KOPT-K1 (cell line): ENCODE results near the gene WDR86.

ENCODE experiments used
- H3K27ac ChIP-seq: fragments of 200-600 bp; sonication (generic); 2 replicates; pipeline ENCODE4 v1.5.1; 2016; ENCODE audit warnings: antibody characterized with exemption, mild to moderate bottlenecking, low read depth, low read length; ENCODE audit not compliant: poor library complexity, severe bottlenecking
- H3K36me3 ChIP-seq: fragments of 200-600 bp; sonication (generic); 2 replicates; pipeline ENCODE4 v1.5.1; 2017; ENCODE audit warnings: antibody characterized with exemption, mild to moderate bottlenecking, low read length, moderate library complexity; ENCODE audit not compliant: insufficient read depth
- H3K9me3 ChIP-seq: fragments of 200-600 bp; sonication (generic); 2 replicates; pipeline ENCODE4 v1.5.1; 2017; ENCODE audit warnings: antibody characterized with exemption, low read length, mild to moderate bottlenecking; ENCODE audit not compliant: insufficient read depth, poor library complexity, severe bottlenecking

WDR86 gene

DNA sequence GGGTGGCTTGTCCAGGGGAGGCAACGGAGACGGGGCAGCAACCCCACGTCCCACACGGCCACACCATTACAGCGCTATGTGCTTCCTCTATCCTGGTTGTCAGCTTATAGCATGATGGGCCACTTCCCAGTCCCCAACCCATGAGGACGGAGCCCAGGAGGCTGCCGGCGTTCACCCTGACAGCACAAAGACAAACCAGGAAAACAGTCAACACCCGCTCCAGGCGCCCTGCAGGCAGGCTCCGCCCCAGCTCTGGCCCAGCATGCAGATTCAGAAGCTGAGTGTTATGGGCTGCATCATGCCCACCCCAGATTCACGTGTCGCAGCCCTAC, 14.8 kb downstream of the WDR86 start:
- Histone ChIP-seq H3K36me3 (no peaks in the 10 kb centered on the region), H3K9me3 (peaks cover 11% of the 10 kb centered on the region), H3K27ac (no peak overlapping the region)

DNA sequence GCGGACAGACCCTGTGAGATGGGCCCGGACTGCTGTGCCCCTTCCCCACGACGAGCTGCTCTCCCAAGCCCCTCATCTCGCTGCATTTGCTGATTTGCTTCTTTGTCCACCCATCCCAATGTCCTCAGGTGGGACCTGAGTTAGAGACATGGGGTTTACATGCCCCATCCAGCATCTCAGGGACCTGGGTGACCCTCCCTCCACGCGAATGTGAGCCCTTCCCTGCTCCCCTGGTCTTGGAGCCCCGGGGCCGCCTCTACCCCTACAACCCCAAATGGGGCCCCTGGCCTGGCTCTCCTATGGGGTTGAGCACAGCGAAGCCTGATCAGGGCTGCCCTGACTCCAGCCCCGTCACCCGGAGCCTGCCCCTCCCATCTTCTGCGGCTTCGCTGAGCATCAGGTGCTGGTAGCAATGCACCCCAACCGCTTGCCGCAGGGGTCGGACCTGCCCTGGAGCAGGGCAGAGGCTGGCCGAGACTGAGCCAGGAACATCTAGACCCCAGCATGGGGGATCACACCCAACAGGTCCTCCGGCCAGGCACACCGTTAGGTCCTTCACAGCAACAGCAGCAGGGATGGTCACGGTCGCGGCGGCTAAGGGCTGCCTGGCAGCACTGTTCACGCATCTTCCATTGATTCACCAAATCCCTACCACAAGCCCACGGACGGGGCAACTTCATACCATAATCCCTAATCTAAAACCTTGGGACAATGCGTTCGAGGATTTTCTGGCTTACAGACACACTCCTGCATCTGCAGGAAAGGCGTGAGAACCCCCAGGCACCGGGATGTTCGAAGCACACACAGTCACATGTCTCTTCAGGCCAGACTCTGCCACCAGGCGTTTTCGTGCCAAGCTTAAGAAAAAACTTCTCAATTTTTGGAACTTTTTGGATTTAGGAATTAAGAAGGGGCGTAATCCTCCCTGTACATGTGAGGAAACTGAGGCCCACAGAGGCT, 15.5 kb downstream of the WDR86 start:
- Histone ChIP-seq H3K9me3 (peaks cover 11% of the 10 kb centered on the region), H3K36me3 (no peaks in the 10 kb centered on the region), H3K27ac (no peak overlapping the region)

DNA sequence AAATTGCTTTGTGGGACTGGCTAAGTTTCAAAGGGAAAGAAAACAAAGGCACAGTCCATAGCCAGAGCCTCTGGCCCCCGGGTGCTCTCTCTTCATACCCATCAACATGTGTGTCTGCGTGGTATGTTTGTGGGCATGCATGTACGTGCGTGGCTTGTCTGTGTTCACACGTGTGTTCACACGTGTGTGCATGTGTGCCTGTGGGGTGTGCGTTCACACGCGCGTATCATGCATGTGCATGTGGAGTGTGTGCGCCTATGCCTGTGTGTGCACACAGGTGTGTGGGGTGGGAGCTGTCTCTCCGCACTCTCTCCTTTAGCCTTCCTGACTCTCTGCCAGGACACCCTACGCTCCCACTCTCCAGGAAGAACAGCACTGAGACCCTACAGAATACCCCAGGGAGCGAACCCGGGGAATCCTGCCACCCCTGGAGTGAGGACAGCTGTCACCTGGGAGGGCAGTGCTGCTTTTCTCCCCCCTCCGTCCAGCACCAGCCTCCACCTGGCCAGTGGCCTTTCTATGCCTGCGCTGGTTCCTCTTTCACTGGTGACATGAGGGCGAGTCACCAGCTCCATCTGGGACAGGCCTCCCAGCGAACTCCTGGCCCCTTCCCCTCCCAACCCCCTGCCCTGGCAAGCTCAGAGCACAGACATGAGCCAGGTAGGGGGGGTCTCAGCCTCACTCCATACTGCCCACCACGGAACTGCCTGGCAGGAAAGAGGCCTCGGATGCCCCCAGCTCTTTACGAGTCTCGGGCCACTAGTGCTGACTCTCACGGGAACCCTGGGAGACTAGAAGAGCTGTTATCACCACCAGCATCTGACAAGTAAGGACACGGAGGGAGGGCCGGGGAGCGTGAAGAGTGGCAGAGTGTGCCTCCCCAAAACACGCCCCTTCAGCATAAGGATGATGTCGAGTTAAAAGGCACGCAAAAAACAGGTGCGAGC, 16.5 kb downstream of the WDR86 start:
- Histone ChIP-seq H3K36me3 (no peaks in the 10 kb centered on the region), H3K9me3 (peaks cover 11% of the 10 kb centered on the region)

DNA sequence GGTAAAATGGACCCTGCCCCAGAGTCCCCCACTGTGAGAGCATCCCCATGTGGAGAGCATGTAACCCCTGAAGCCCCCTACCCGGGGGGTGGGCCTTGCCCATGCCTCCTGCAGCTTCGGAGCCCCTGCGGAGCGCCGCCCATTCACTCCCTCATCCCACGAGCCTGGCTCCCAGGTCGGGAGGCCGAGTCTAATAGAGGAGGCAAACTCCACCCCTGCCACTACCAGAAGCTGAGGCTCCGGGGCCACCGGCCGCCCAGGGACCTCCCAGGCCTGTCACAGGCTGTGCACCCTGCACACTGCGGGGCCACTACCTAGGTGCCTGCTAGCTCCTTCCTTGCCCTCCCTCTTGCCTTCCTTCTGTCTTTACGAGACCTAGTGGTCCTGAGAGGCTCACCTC, 17.4 kb downstream of the WDR86 start:
- Histone ChIP-seq H3K27ac (no peak overlapping the region), H3K36me3 (no peaks in the 10 kb centered on the region), H3K9me3 (peaks cover 6% of the 10 kb centered on the region)

More for the DNA sequence above, 16.5 kb downstream of the WDR86 start:
- no peak overlapping the region for H3K27ac ChIP-seq

DNA sequence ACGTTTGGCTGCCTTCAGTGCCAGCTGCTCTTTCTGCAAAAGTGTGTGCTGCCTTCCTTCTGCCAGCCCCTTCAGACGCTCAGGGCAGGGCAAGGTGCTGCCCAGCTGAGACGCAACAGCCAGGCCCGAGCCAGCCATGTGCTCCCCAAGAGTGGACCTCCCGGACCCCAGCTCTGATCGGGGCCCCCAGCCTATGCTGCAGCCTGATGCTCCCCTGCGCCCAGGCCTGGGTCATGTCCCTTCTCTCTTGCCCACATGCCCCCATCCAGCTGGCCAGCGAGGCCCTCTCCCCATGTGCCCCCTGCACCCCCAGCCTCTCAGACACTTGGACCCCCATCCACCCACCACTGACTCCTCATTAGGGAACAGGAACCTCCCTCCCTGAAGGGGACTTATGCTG, 17.8 kb downstream of the WDR86 start:
- Histone ChIP-seq H3K36me3 (no peaks in the 10 kb centered on the region), H3K27ac (no peak overlapping the region), H3K9me3 (peaks cover 2% of the 10 kb centered on the region)

DNA sequence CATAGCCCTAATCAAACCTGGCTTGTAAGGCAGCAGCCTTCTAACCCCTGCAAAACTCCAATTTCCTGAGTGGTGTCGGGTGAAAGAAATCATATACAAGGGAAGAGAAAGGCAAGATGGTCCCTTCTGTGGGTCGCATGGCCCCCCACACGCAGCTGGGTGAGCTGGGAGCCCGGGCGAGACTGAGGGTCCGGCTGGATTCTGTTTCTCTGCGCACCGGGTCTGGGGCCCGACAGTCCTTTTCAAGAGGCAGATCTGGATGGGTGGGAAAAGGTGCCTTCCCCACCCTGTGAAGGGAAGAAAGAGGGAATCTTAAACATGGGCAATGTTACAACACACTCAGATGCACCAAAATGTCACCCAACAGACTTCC, 18.5 kb downstream of the WDR86 start:
- H3K27ac ChIP-seq = no peak overlapping the region
- no peaks in the 10 kb centered on the region for H3K36me3 ChIP-seq
- no peaks in the 10 kb centered on the region for H3K9me3 ChIP-seq

DNA sequence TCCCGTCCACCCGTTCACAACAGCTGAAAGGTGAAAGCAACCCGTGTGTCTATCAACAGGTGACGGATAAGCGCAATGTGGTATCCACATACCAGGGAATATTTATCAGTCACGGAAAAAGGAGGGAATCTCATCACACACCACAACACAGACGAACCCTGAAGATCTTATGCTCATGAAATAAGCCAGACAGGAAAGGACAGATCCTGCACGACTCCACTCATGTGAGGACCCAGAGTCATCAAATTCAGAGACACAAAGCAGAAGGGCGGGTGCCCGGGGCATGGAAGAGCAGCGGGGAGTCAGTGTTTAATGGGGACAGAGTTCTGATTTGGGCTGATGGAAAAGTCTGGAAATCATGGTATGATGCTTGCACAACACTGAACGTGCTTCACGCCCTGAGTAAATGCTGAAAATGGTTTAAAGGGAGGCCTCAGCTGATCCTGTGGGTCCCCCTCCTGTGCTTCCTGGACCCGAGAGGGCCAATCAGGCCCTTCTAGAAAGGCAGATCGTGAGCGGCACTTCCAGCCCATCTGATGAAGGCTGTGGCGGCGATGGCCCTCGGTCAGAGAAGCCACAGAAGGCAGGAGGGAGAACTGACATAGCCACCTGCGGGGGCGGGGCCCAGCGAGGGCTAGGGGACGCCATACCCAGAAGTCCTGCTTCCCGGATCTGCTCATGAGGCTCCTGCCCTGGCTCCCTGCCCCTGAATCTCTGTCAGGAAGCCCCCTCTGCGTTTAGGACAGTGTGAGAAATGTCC, 19.1 kb downstream of the WDR86 start:
- Histone ChIP-seq H3K9me3 (no peaks in the 10 kb centered on the region), H3K36me3 (no peaks in the 10 kb centered on the region), H3K27ac (no peak overlapping the region)

DNA sequence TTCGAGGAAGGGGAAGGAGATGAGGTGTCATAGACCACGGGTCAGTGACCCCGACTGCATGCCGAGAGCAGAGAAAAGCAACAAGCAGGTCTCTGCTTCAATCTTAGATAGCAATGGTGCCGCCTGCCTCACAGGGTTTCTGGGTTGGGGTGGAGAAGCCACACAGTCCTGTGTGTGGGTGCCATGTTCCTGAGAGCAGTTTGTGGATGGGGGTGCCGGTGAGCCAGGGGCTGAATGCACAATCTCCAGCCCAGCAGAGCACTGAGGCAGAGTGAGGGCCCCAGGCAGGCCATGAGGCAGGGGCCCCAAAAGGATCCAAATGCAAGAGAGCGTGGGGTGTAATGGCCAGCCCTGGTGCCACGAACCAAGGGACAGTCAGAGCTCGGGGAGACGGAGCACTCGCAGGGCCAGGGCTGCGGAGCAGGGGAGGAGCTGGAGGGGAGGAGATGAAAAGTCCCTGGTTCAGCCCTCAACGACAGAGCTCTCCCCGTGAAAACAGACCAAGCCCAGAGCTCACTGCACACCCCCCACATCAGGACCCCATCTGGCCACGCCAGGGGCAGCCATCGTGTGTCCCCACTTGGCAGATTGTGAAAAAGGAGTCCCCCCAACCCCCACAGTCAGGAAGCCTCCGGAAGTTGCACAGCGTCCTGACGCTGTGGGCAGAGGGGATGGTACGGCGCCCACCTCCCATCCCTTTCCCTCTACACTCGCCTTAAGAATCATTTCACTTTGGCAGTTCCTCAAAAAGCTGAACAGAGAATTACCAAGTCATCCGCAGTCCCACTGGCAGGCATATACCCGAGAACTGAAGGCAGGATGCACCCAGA, 19.9 kb downstream of the WDR86 start:
- Histone ChIP-seq H3K27ac (no peak overlapping the region), H3K9me3 (no peaks in the 10 kb centered on the region), H3K36me3 (no peaks in the 10 kb centered on the region)

DNA sequence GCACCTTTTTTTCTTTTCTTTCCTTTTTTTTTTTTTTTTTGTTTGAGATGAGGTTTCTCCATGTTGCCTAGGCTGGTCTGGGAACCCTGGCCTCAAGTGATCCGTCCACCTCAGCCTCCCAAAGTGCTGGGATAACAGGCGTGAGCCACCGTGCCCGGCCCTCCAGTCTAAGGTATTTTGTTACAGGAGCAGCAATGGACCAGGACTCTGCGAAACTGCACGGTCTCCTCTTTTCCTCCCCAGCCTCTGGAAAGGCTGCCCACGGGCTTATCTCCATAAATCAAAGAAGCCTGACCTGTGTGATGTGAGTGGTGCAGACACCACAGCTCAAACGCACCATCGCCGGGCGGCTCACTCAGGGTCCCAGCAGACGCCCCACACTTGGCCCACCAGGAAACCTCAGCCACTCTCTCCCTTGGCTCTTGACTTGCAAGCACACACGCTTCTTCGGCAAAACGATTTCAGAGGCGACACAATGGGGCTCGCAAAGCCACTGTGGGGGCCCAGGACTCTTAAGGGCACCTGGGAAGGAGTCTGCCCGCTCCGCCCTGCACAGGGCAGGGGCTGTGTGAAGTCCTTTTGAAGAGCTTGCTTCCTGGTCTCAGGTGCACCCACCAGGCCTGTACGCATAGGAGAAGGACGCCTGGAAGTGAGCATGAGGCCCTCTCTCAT, 20.6 kb downstream of the WDR86 start:
- Histone ChIP-seq H3K36me3 (no peaks in the 10 kb centered on the region), H3K9me3 (no peaks in the 10 kb centered on the region), H3K27ac (no peak overlapping the region)

DNA sequence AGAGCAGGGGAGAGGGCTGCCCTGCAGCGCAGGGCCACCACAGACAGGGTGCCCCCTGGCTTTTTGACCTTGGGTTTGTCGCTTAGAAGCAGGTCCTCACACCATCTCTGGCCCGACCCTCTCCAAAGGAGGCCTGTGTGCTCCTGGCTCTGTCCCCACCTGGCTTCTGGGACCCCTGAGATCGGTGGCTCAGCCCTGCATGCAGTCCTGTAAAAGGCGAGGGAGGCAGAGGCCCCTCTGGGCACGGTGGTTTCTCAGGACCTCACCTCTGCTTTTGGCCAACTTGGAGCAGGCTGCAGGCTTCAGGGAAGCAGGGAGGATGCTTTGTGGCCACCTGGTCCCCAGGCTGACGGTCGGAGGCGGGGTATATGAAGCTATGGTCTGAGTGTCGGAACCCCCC, 21.4 kb downstream of the WDR86 start:
- Histone ChIP-seq H3K9me3 (no peaks in the 10 kb centered on the region), H3K36me3 (no peaks in the 10 kb centered on the region), H3K27ac (no peak overlapping the region)

DNA sequence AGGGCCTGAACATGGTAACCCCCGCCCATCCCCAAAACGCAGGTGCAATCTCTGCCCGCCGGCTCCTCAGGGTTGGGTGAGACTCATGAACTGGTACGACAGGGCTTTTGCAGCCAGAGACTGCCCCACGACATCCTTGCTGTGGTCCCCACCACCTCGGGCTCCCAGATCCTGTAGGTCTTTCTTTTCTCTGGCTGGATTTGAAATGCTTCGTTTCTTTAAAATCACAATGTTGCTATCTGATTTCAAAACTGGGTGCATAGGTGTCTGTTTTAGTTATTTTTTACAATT, 21.9 kb downstream of the WDR86 start:
- H3K9me3 ChIP-seq = no peaks in the 10 kb centered on the region
- H3K36me3 ChIP-seq = no peaks in the 10 kb centered on the region
- no peak overlapping the region for H3K27ac ChIP-seq

DNA sequence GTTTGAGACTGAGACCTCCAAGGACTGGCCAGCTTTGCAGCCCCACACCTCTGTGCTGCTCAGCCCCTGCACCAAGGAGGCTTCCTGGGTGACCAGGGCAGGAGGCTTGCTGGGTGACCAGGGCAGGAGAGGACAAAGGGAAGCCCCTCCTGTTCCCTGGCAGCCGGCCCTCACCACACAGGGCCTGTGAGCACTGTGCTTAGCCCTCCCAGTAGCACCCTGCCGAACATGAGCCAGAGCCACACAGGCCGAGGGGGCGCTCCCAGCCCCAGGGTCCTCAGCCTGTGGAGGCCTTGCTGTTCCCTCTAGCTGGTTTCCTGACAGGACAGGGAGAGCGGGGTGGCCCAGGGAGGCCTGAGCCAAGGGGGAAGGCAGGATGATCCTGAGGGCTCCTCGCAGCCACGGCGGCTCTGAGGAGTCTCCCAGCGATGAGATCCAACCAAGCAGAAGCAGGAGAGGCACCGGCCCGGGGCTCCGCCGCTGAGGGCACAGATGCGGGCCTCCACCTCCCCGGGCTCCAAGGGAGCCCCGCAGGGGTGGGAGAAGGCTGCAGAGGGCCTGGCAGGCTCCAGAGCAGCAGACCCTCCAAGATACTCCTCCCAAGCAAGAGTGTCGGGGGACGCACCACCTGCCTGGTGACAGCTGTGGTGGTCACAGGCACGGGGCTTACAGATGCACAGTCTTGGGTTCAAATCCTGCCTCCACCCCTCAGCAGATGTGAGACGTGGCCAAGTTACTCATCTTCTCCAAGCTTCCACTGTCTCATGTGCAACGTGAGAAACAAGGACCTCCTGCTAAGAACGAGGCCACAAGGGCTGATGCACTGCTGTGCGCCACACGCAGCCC, 22.5 kb downstream of the WDR86 start:
- no peak overlapping the region for H3K27ac ChIP-seq
- no peaks in the 10 kb centered on the region for H3K9me3 ChIP-seq
- H3K36me3 ChIP-seq = no peaks in the 10 kb centered on the region
